Heart right ventricle (tissue), 16 donors: ENCODE measurements around the gene STK24. TPM values are rescaled to one million over a fixed set of nuclear protein-coding genes. Genes with fewer than 3 reads are reported as not detected.

Experiments
- ATAC-seq, 8 donors: fragments of 200-7000 bp; cut with Tn5 transposase; one replicate each; pipeline ENCODE4 v1.9.1; 2020; ENCODE audit warnings: mild to moderate bottlenecking in 8 of 8, moderate library complexity in 8 of 8, moderate number of reproducible peaks in 1 of 8
- DNase-seq, 2 donors: peaks; one replicate each; pipeline ENCODE4 v3.0.0-alpha.2; 2020
- H3K27ac ChIP-seq, 10 donors: fragments of 200-600 bp; sonication (generic) in 2 of 10; one replicate each; pipeline versions ENCODE4 v1.5.0 to v1.8.0; 2020 to 2022; ENCODE audit warnings: mild to moderate bottlenecking in 3 of 10
- H3K27me3 ChIP-seq, 7 donors: fragments of 200-600 bp; one replicate each; pipeline ENCODE4 v1.8.0; 2021 to 2022; ENCODE audit warnings: mild to moderate bottlenecking in 2 of 7
- H3K36me3 ChIP-seq, 9 donors: fragments of 200-600 bp; sonication (generic) in 1 of 9; one replicate each; pipeline versions ENCODE4 v1.5.0 to v1.8.0; 2020 to 2022; ENCODE audit warnings: mild to moderate bottlenecking in 2 of 9
- H3K4me1 ChIP-seq, 9 donors: fragments of 200-600 bp; sonication (generic) in 1 of 9; one replicate each; pipeline versions ENCODE4 v1.5.0 to v1.8.0; 2020 to 2022; ENCODE audit warnings: mild to moderate bottlenecking in 4 of 9
- H3K4me3 ChIP-seq, 10 donors: fragments of 200-600 bp; sonication (generic) in 2 of 10; one replicate each; pipeline versions ENCODE4 v1.5.0 to v1.8.0; 2020 to 2022; ENCODE audit warnings: mild to moderate bottlenecking in 7 of 10, moderate library complexity in 2 of 10
- H3K9me3 ChIP-seq, 11 donors: fragments of 200-600 bp in 10 of 11; sonication (generic) in 2 of 11; one replicate each; pipeline versions ENCODE4 v1.5.0 to v1.8.0; 2013 to 2022; ENCODE audit warnings: mild to moderate bottlenecking in 2 of 11, control low read depth in 1 of 11, moderate library complexity in 1 of 11
- WGBS, 2 donors: extraction: QIAGEN DNeasy Blood & Tissue Kit; methylation state at CpG; one replicate each; pipeline ENCODE4 v1.1.7; 2013; ENCODE audit warnings: inconsistent platforms in 1 of 2; 5-methylcytosine and 5-hydroxymethylcytosine counted together
- intact Hi-C, 10 donors: fragments of 100-400 bp; cut with DNase I; formaldehyde crosslinking; loops; one replicate each; pipeline versions ENCODE4 v1.11.1 to v1.14.2; 2022
- polyA plus RNA-seq, 2 donors: library from polyadenylated mRNA; stranded (reverse); fragments of 200-250 nt; gene quantifications; one replicate each; pipeline ENCODE4 v1.2.3, GENCODE V29; 2013
- total RNA-seq, 10 donors: library from RNA; stranded (reverse); fragmentation: NEBNext Ultra II Directional in 3 of 10; extraction: Animal tissue kit (Norgen Biotek cat#: 25700) in 3 of 10; gene quantifications; one replicate each; pipeline versions ENCODE4 v1.2.1 to v1.2.4, GENCODE V29; 2021 to 2023
- TF ChIP-seq, protein P1 (sequence below), 9 donors: fragments of 200-600 bp; sonication (generic) in 2 of 9; IDR thresholded peaks; one replicate each; pipeline versions ENCODE4 v1.5.0 to v1.8.0; 2021 to 2022; ENCODE audit warnings: antibody characterized with exemption in 9 of 9, mild to moderate bottlenecking in 5 of 9, moderate library complexity in 1 of 9
- donor health status: Arrhythmogenic right ventricular cardiomyopathy.
- donor health status: ischemic (EF 13 %, LVEDD 7.1; RV severe dilation, severe dysfunction).
- donor health status: healthy with polysubstance abuse.
- donor health status: DM: no; HTN: yes; CAD: no.
- donor health status: DM: no; HTN: no; CAD: no.
- donor health status: ischemic (EF 25% LVEDD 6.9; RV normal size, moderate dysfunction).
- donor health status: ischemic (EF 25% LVEDD 5.7; RV mildly dilated, moderate dysfunction).
- donor health status: healthy.
- donor health status: DM: yes; HTN: yes; CAD: no.
- donor health status: Ischemic cardiomyopathy.
- donor health status: ischemic (EF 35%, LVEDD 5.7; RV mildly dilated, moderate dysfunction).
- donor health status: nonischemic (EF 11% LVEDD 7.7; RV severe dilation, severe dysfunction).
- donor health status: DM: yes; HTN: yes; CAD: no.
- donor health status: PGD.
- donor health status: ischemic (EF 29% LVEDD 5.4; RV normal size, mild dysfunction).
- donor health status: nonischemic (EF 23%, LVEDD 6.1; RV moderate dilation, normal function).

Gene STK24
- total and polyA plus RNA-seq, 12 donors: 20.8 to 72.9 (median 61.5) TPM

DNA sequence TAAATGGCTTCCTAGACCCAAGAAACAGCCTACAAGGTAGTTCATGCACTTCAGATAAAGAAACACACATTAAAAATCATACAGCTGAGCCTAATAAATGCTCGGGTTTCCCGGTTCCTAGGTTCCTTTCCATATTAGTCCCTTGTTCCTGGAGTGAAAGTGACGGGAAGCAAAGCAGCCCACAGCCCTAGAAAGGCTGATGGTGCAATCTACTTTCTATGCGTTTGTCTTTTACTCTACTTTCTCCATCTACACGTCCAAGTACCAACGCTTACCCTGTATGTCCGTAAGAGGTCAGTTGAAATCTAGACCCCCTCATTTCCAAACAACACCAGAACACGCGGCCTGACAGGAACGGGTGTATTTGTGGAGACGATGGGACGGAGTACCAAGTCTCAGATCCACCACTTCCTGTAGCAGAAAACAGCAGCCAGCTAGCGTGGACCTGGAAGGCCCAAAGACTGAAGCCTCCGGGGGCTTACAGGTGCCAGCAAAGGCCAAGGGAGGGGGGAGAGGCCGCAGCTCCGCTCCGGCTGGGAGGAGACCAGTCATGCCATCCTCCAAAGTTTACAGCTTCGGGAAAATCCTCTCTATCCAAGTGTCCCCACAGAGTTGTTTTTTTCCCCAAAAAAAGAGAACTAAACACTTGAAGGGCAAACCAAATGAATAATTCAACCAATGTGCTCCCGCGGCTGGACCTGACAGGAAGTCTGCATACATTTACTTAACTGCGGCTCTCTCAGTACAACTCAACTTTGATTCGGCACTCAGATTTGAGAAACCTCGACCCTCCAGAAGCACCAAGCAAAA lies 34.1 kb downstream of the STK24 start:
- H3K27me3 ChIP-seq: no peaks in the 10 kb centered on the region
- peak overlapping the region in 9 of 10 donors; percentile 11 to 85 (median 35) for H3K27ac ChIP-seq
- WGBS, 2 donors: 60 to 62% methylated on average over 23 of the region's 23 CpGs
- DNase-seq: no peak
- H3K36me3 ChIP-seq: peaks cover 0 to 2% (median 0%) of the 10 kb centered on the region in 9 donors
- peaks cover 13 to 91% (median 82%) of the 10 kb centered on the region in 9 donors for H3K4me1 ChIP-seq
- intact Hi-C loops: no loop called here
- H3K9me3 ChIP-seq: no peaks in the 10 kb centered on the region
- H3K4me3 ChIP-seq: peak overlapping the region in 6 of 10 donors; percentile 1 to 42 (median 27)
- TF ChIP-seq, protein P1, sequence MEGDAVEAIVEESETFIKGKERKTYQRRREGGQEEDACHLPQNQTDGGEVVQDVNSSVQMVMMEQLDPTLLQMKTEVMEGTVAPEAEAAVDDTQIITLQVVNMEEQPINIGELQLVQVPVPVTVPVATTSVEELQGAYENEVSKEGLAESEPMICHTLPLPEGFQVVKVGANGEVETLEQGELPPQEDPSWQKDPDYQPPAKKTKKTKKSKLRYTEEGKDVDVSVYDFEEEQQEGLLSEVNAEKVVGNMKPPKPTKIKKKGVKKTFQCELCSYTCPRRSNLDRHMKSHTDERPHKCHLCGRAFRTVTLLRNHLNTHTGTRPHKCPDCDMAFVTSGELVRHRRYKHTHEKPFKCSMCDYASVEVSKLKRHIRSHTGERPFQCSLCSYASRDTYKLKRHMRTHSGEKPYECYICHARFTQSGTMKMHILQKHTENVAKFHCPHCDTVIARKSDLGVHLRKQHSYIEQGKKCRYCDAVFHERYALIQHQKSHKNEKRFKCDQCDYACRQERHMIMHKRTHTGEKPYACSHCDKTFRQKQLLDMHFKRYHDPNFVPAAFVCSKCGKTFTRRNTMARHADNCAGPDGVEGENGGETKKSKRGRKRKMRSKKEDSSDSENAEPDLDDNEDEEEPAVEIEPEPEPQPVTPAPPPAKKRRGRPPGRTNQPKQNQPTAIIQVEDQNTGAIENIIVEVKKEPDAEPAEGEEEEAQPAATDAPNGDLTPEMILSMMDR (IDR thresholded peaks at IDR 0.05): no peak
- ATAC-seq: peak in 7 of 8 donors; percentile 5 to 34 (median 20)

DNA sequence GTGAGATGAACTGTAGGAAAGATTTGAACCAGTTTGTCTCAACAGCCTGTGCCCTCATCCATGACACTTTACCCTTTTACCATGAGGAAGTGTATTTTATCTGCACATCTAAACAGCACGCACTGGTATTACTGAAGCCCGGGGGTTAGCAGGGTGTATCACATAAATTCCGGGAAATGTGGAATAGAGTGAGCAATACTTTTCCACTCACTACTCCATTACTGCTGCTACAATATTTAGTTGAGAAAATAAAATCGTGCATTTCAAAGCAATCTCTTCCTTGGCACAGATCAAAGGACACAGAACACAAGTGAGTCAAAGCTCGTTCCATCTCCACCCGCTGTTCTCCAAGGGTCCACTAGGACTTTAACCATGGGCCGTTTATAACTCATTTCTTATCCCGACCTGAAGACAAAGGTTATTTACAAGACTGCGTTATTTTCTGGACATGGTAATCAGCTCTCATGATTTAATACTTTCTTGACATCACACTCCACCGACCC lies 35.2 kb downstream of the STK24 start:
- DNase-seq: no peak
- Histone ChIP-seq H3K4me1 (peaks cover 13 to 96% (median 90%) of the 10 kb centered on the region in 9 donors), H3K9me3 (no peaks in the 10 kb centered on the region), H3K36me3 (peaks cover 0 to 7% (median 0%) of the 10 kb centered on the region in 9 donors), H3K4me3 (peak overlapping the region in 1 of 10 donors; percentile 42), H3K27me3 (no peaks in the 10 kb centered on the region), H3K27ac (peak overlapping the region in 3 of 10 donors; percentile 1 to 85 (median 44))
- 75 to 82% methylated on average over 10 of the region's 10 CpGs for WGBS, 2 donors
- no peak for ATAC-seq
- TF ChIP-seq, protein P1 (IDR thresholded peaks at IDR 0.05): no peak
- intact Hi-C loops: no loop called here

DNA sequence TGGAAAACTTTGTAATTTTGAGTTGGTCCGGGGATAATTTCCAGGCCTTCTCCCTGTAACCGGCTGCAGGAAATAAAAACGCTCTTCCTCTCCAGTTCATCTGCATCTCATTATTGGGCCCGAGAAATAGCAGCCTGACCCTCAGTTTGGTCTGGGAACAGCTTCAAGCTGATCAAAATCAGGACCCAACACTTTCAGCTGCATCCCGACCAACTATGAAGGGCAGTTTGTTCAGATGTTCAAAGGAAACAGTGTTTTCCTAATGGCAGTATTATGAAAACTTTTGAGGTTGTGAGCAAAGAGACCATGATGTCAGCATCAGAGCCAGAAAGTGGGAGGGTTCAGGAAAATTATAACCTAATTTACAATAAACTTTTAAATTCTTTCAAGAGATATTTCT lies 35.7 kb downstream of the STK24 start:
- 35 to 55% methylated on average over 5 of the region's 5 CpGs for WGBS, 2 donors
- Histone ChIP-seq H3K27ac (peak overlapping the region in 3 of 10 donors; percentile 1 to 44 (median 16)), H3K4me3 (no peak overlapping the region), H3K9me3 (no peaks in the 10 kb centered on the region), H3K36me3 (peaks cover 0 to 7% (median 0%) of the 10 kb centered on the region in 9 donors), H3K4me1 (peaks cover 12 to 99% (median 91%) of the 10 kb centered on the region in 9 donors), H3K27me3 (no peaks in the 10 kb centered on the region)
- intact Hi-C loops: no loop called here
- TF ChIP-seq, protein P1 (IDR thresholded peaks at IDR 0.05): no peak
- DNase-seq (no peak), ATAC-seq (no peak)

DNA sequence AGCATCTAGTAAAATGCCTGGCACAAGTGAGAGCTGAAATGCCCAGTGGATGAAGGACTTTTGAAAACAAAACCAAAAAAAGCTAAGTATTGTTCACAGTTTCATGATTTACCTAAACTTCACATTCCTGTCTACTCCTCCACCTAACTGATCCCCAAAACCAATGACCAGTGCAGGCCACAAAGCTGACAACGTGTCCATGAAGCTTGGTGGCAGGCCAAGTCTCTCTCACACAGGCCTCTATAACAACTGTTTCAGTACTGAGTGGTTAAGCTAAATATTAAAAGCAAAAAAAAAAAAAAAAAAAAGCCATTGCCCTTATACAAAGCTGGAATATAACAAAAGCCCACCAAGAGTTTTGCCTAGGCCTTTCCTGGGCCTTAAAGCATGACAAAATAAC lies 36.4 kb downstream of the STK24 start:
- 27 to 35% methylated on average over 1 of the region's 1 CpG for WGBS, 2 donors
- DNase-seq: no peak
- H3K4me1 ChIP-seq: peaks cover 14 to 99% (median 91%) of the 10 kb centered on the region in 9 donors
- no peaks in the 10 kb centered on the region for H3K27me3 ChIP-seq
- H3K36me3 ChIP-seq: peaks cover 0 to 7% (median 0%) of the 10 kb centered on the region in 9 donors
- intact Hi-C loops: no loop called here
- ATAC-seq: peak in 1 of 8 donors; percentile 43
- no peak overlapping the region for H3K4me3 ChIP-seq
- H3K27ac ChIP-seq: peak overlapping the region in 3 of 10 donors; percentile 1 to 44 (median 23)
- TF ChIP-seq, protein P1 (IDR thresholded peaks at IDR 0.05): no peak
- H3K9me3 ChIP-seq: no peaks in the 10 kb centered on the region
